ENCODE results near the gene TREML4.
"Not testable (repeated sequence)": the region's sequence is repeated elsewhere in the genome, so short reads cannot be mapped to it uniquely, and the experiment has no call there.

TREML4 gene

DNA sequence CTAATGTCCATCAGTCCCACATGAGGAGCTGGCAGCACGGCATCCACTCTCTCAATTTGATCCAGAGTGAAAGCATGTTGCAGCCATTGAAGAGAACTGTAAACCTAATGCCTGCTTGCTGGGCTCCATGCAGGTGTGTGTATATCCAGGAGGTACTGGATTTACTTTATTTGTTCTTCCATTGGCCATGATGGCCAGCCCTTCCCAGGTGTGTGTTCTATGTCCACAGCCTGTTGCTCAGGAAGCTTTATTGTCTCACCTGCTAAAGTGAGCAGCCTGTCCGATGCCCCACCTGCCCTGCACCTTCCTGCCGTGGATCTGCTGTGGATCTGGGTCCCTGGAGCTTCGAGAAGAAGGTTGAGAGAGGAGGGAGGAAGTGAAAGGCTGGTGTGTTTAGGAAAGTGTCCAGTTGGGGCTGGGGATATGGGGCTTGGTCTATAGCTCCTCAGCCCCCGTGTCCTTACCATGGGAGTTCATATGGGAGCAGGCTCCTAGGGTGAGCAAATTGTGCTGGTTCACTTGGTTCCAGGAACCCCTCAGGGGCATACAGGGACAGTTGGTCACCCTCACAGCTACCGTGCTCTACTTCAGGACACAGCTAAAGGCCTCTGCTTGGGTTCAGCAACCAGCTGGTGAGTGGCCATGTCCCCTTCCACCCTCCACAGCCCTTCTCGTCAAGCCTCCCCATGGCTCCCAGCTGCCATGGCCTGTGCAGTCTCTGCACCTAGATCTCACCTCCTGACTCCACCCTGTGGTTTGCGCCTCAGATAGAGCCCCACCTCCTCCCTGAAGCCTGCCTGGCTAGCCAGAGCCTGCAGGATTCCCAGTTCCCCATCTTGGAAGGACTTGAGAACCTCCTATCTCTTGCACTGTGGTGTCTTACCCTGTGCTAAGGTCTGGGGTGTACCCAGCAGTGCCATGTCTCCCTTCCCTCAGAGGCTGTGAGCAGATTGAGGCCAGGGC, 39.9 kb upstream of the TREML4 start:
- in situ Hi-C loops (cut with HindIII; ENCODE audit: low sequenced_read_pairs), result no loop called here
- TF ChIP-seq, protein P1, sequence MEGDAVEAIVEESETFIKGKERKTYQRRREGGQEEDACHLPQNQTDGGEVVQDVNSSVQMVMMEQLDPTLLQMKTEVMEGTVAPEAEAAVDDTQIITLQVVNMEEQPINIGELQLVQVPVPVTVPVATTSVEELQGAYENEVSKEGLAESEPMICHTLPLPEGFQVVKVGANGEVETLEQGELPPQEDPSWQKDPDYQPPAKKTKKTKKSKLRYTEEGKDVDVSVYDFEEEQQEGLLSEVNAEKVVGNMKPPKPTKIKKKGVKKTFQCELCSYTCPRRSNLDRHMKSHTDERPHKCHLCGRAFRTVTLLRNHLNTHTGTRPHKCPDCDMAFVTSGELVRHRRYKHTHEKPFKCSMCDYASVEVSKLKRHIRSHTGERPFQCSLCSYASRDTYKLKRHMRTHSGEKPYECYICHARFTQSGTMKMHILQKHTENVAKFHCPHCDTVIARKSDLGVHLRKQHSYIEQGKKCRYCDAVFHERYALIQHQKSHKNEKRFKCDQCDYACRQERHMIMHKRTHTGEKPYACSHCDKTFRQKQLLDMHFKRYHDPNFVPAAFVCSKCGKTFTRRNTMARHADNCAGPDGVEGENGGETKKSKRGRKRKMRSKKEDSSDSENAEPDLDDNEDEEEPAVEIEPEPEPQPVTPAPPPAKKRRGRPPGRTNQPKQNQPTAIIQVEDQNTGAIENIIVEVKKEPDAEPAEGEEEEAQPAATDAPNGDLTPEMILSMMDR (IDR thresholded peaks at IDR 0.05; ENCODE audit: low read depth, low read length, missing control alignments), result no peak
- DNase-seq (ENCODE audit: low read depth), result no peak
- H3K4me3 ChIP-seq (ENCODE audit: low read depth, low read length), result no peak overlapping the region

DNA sequence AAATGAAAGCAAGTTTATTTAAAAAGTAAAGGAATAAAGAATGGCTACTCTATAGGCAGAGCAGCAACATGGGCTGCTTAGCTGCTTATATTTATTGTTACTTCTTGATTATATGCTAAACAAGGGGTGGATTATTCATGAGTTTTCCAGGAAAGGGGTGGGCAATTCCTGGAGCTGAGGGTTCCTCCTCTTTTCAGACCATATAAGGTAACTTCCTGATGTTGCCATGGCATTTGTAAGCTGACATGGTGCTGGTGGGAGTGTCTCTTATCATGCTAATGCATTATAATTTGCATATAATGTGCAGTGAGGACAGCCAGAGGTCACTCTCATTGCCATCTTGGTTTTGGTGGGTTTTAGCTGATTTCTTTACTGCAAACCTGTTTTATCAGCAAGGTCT, 39.1 kb upstream of the TREML4 start:
- H3K4me3 ChIP-seq (ENCODE audit: low read depth, low read length); in situ Hi-C loops (cut with HindIII; ENCODE audit: low sequenced_read_pairs); DNase-seq (ENCODE audit: low read depth): not testable (repeated sequence)

DNA sequence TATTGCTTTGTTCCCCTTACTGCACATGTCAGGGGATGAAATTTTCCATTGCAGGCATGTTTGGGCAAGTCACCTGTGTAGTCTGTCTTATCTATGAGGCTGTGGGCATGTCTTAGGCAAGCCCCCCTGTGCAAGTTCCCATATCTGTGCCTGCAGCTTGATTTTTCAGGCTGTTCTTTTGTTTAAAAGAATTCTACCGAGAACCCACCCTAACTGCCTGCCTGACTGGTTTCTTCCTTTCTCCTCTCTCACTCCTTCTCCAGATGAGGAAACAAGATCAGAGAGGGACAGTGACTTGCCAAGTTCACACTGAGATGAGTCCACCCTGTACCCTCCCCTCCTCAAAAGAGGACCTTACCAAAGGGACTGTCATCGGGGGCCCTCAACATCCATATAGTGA, 38.2 kb upstream of the TREML4 start:
- in situ Hi-C loops (cut with HindIII; ENCODE audit: low sequenced_read_pairs), result no loop called here
- DNase-seq (ENCODE audit: low read depth), result no peak
- TF ChIP-seq, protein P1 (IDR thresholded peaks at IDR 0.05; ENCODE audit: low read depth, low read length, missing control alignments), result no peak
- H3K4me3 ChIP-seq (ENCODE audit: low read depth, low read length), result no peak overlapping the region

DNA sequence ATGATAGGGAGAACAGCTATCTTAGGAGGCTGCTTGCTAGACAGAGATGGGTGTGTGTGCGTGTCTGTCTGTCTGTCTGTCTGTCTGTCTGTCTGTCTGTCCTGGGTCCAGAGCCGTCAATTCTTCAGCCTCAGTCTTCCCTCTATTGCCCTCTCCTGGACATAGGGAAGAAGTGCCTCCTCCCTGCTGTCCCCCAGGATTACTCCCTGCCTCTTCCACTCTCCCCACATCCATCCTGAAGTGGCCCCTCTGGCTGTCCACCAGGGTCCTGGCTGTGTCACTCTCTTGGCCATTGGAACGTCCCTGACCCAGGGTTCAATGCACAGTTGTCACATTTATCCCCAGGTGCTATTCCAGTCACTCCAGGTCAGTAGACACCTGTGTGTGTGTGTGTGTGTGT, 37.4 kb upstream of the TREML4 start:
- no peak for DNase-seq (ENCODE audit: low read depth)
- TF ChIP-seq, protein P1 (IDR thresholded peaks at IDR 0.05; ENCODE audit: low read depth, low read length, missing control alignments), result no peak
- H3K4me3 ChIP-seq (ENCODE audit: low read depth, low read length), result no peak overlapping the region
- in situ Hi-C loops (cut with HindIII; ENCODE audit: low sequenced_read_pairs), result no loop called here

DNA sequence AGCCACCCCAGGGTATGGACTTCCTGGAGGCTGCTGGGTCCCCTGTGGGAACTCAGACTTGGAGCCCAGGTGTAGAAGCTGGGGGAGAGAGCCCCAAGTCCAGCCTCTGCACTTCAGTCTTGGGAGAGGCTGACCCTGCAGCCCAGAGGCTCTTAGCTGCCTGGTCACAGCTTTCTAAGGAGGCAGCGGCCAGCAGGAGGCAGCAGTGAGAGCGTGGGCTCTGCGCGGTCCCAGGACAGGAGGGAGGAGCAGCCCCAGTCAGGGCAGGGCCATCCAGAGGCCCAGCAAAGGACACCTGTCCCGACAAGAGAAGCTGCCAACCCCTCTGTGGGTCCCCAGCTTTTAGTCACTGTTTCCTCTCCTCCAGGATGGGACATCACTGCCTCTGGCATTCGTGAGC, 36.6 kb upstream of the TREML4 start:
- in situ Hi-C loops (cut with HindIII; ENCODE audit: low sequenced_read_pairs), result no loop called here
- no peak for DNase-seq (ENCODE audit: low read depth)

DNA sequence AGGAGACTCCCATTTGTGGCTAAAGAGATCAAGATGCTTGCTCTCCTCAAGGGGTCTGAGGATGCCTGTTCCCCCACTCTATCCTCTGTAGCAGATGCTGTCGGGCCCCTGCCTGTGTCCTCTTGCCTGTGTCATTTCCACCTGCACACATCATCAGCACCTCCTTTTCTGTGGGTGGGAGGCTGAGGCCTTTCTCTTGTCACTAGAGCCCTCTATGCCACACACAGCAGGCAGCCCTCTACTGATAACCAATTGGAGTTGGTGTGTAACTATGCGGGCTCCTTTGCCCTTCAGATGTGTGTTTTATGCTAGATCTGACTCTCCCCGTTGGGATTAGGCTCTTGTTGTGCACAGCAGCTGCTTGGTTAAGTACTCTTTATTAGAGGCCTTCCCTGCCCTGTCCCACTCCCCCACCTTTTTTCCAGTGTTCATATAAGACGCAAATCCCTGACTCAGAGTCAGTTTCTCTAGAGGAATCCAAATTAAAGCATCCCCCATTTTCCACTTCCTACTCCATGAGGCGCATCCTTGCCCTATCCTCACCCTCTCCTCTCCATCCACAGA, 34.9 kb upstream of the TREML4 start:
- in situ Hi-C loops (cut with HindIII; ENCODE audit: low sequenced_read_pairs), result no loop called here
- TF ChIP-seq, protein P1 (IDR thresholded peaks at IDR 0.05; ENCODE audit: low read depth, low read length, missing control alignments), result no peak
- no peak overlapping the region for H3K4me3 ChIP-seq (ENCODE audit: low read depth, low read length)
- no peak for DNase-seq (ENCODE audit: low read depth)

More for the DNA sequence above, 36.6 kb upstream of the TREML4 start:
- TF ChIP-seq, protein P1 (IDR thresholded peaks at IDR 0.05; ENCODE audit: low read depth, low read length, missing control alignments), result peak; percentile 20
- H3K4me3 ChIP-seq (ENCODE audit: low read depth, low read length), result no peak overlapping the region

DNA sequence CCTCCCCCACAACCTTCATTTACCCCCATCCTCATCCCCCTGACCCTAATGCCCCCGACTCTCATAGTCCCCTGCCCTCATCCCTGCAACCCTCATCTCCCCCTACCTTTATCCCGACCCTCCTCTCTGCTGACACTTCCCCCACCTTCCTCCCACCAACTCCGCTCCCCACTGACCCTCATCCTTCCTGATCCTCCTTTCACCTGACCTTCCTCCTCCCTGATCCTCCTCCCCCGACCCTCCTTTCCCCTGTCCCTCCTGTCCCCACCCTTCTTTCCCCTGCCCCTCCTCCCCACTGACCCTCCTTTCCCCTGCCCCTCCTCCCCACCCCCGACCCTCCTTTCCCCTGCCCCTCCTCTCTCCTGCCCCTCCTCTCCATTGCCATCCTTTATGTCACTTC, 34.3 kb upstream of the TREML4 start:
- no peak for DNase-seq (ENCODE audit: low read depth)
- TF ChIP-seq, protein P1 (IDR thresholded peaks at IDR 0.05; ENCODE audit: low read depth, low read length, missing control alignments), result no peak
- no peak overlapping the region for H3K4me3 ChIP-seq (ENCODE audit: low read depth, low read length)
- in situ Hi-C loops (cut with HindIII; ENCODE audit: low sequenced_read_pairs), result no loop called here

Measured in astrocyte of the cerebellum (primary cell).